GM18502 (cell line): Measurements from ENCODE around the gene METTL2B.
"Not testable (repeated sequence)": the region's sequence is repeated elsewhere in the genome, so short reads cannot be mapped to it uniquely, and the experiment has no call there.

Source experiments
- ATAC-seq: cut with Tn5 transposase; IDR thresholded peaks from one replicate; pipeline ENCODE4 v1.9.1; 2021; ENCODE audit warnings: mild to moderate bottlenecking; ENCODE audit not compliant: unreplicated experiment, poor library complexity

Gene METTL2B

GRCh38 chr7:128453836-128454804 lies 22.4 kb upstream of the METTL2B start:
- no peak for ATAC-seq

- ATAC-seq: no peak
Observed at GRCh38 chr7:128454808-128455542, 21.6 kb upstream of the METTL2B start.

- peak; percentile 85 for ATAC-seq
Observed at GRCh38 chr7:128455543-128456254, 20.8 kb upstream of the METTL2B start, which contains the start of gene HILPDA. HILPDA (plus strand) TSS chr7:128455878; CDS start chr7:128457269, 1,391 bp downstream.

- ATAC-seq: peak; percentile 16
Observed at GRCh38 chr7:128456255-128456725, 20.3 kb upstream of the METTL2B start.

- not testable (repeated sequence) for ATAC-seq
Observed at GRCh38 chr7:128457385-128457784, 19.2 kb upstream of the METTL2B start.

- ATAC-seq: peak; percentile 29
Observed at GRCh38 chr7:128458956-128459355, 17.6 kb upstream of the METTL2B start.

- peak; percentile 51 for ATAC-seq
Observed at GRCh38 chr7:128459394-128459878, 17.1 kb upstream of the METTL2B start.

GRCh38 chr7:128462460-128462859 lies 14.1 kb upstream of the METTL2B start:
- ATAC-seq: no peak

GRCh38 chr7:128463345-128463744 lies 13.2 kb upstream of the METTL2B start:
- not testable (repeated sequence) for ATAC-seq

- ATAC-seq: not testable (repeated sequence)
Observed at GRCh38 chr7:128463933-128464332, 12.6 kb upstream of the METTL2B start.

GRCh38 chr7:128466871-128467270 lies 9.7 kb upstream of the METTL2B start:
- not testable (repeated sequence) for ATAC-seq

GRCh38 chr7:128477336-128477690 lies 765 bp downstream of the METTL2B start:
- not testable (repeated sequence) for ATAC-seq

GRCh38 chr7:128479082-128479481 lies 2.5 kb downstream of the METTL2B start:
- ATAC-seq: not testable (repeated sequence)

- ATAC-seq: not testable (repeated sequence)
Observed at GRCh38 chr7:128488134-128488533, 11.6 kb downstream of the METTL2B start.

- ATAC-seq: no peak
Observed at GRCh38 chr7:128497405-128497804, 20.9 kb downstream of the METTL2B start.

- ATAC-seq: not testable (repeated sequence)
Observed at GRCh38 chr7:128505416-128505815, 28.9 kb downstream of the METTL2B start.

GRCh38 chr7:128506819-128507218 lies 30.3 kb downstream of the METTL2B start:
- peak; percentile 51 for ATAC-seq

GRCh38 chr7:128507321-128507993 lies 30.9 kb downstream of the METTL2B start:
- ATAC-seq: peak; percentile 48

- not testable (repeated sequence) for ATAC-seq
Observed at GRCh38 chr7:128511692-128512091, 35.1 kb downstream of the METTL2B start.
